ENCODE data around the gene CHSY1.

DNA sequence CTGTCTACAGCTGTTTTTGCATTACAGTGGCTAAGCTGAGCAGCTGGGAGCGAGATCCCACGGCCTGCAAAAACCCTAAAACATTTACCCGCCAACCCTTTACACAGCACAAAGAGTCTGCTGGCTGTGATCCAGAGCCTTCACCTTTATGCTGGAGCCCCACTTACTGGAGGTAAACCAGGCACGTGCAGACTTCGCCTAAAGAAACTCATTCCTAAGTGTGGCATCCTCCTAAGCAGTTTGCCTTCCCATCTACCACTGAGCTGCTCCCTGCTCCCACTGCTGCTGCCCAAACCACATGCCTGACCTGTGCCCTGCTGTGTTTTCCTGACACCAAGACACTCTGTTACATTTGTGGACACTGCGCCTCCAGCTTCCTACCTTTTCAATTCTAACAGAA, 53.0 kb downstream of the CHSY1 start:
- TF ChIP-seq RAD21 (IDR thresholded peaks at IDR 0.05; ENCODE audit: low read length) (no peak), RCOR1 (IDR thresholded peaks at IDR 0.05; ENCODE audit: insufficient replicate concordance, low read length) (no peak), POLR2A (IDR thresholded peaks at IDR 0.05; ENCODE audit: low read depth, low read length) (peak; percentile 30; the same call in 1 of the 2 replicates), MAFK (IDR thresholded peaks at IDR 0.05; ENCODE audit: low read depth, low read length) (no peak), CHD1 (IDR thresholded peaks at IDR 0.05; ENCODE audit: low read depth, low read length) (no peak)
- TF ChIP-seq, protein P1, sequence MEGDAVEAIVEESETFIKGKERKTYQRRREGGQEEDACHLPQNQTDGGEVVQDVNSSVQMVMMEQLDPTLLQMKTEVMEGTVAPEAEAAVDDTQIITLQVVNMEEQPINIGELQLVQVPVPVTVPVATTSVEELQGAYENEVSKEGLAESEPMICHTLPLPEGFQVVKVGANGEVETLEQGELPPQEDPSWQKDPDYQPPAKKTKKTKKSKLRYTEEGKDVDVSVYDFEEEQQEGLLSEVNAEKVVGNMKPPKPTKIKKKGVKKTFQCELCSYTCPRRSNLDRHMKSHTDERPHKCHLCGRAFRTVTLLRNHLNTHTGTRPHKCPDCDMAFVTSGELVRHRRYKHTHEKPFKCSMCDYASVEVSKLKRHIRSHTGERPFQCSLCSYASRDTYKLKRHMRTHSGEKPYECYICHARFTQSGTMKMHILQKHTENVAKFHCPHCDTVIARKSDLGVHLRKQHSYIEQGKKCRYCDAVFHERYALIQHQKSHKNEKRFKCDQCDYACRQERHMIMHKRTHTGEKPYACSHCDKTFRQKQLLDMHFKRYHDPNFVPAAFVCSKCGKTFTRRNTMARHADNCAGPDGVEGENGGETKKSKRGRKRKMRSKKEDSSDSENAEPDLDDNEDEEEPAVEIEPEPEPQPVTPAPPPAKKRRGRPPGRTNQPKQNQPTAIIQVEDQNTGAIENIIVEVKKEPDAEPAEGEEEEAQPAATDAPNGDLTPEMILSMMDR (conservative IDR thresholded peaks at IDR 0.05; ENCODE audit: low read depth, low read length): no peak
- TF ChIP-seq, protein P2, sequence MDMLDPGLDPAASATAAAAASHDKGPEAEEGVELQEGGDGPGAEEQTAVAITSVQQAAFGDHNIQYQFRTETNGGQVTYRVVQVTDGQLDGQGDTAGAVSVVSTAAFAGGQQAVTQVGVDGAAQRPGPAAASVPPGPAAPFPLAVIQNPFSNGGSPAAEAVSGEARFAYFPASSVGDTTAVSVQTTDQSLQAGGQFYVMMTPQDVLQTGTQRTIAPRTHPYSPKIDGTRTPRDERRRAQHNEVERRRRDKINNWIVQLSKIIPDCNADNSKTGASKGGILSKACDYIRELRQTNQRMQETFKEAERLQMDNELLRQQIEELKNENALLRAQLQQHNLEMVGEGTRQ (IDR thresholded peaks at IDR 0.05; ENCODE audit: low read depth, low read length): no peak
